Fibroblast of skin of back (primary cell): ENCODE data around the gene FRY.
"Not testable (repeated sequence)": the region's sequence is repeated elsewhere in the genome, so short reads cannot be mapped to it uniquely, and the experiment has no call there.

Experiments
- DNase-seq: peaks from one replicate; pipeline ENCODE4 v3.0.0-alpha.2; 2013

The FRY gene

GRCh38 chr13:32041429-32041828, 9.9 kb downstream of the FRY start:
- no peak for DNase-seq

- DNase-seq, result no peak
These were observed 11.0 kb downstream of the FRY start for GRCh38 chr13:32042551-32042950.

GRCh38 chr13:32044446-32044845, 12.9 kb downstream of the FRY start:
- no peak for DNase-seq

GRCh38 chr13:32045537-32045936, 14.0 kb downstream of the FRY start:
- DNase-seq, result no peak

- no peak for DNase-seq
These were observed 14.6 kb downstream of the FRY start for GRCh38 chr13:32045982-32046785.

GRCh38 chr13:32047088-32047487, 15.5 kb downstream of the FRY start:
- no peak for DNase-seq

GRCh38 chr13:32047793-32048192, 16.2 kb downstream of the FRY start:
- no peak for DNase-seq

GRCh38 chr13:32048816-32049215, 17.2 kb downstream of the FRY start:
- DNase-seq, result peak; percentile 24

GRCh38 chr13:32051156-32051555, 19.6 kb downstream of the FRY start:
- no peak for DNase-seq

GRCh38 chr13:32056316-32056715, 24.7 kb downstream of the FRY start:
- no peak for DNase-seq

GRCh38 chr13:32057325-32057724, 25.8 kb downstream of the FRY start:
- DNase-seq, result not testable (repeated sequence)

GRCh38 chr13:32059511-32059984, 28.0 kb downstream of the FRY start:
- DNase-seq, result no peak

GRCh38 chr13:32060401-32060878, 28.9 kb downstream of the FRY start:
- DNase-seq, result no peak

GRCh38 chr13:32063619-32064233, 32.2 kb downstream of the FRY start:
- no peak for DNase-seq

- no peak for DNase-seq
These were observed 35.8 kb downstream of the FRY start for GRCh38 chr13:32067149-32067961.

GRCh38 chr13:32068255-32068654, 36.7 kb downstream of the FRY start:
- no peak for DNase-seq

GRCh38 chr13:32073180-32073864, 41.7 kb downstream of the FRY start:
- no peak for DNase-seq

GRCh38 chr13:32075170-32075851, 43.7 kb downstream of the FRY start:
- DNase-seq, result no peak

- DNase-seq, result no peak
These were observed 48.0 kb downstream of the FRY start for GRCh38 chr13:32079587-32079986.

- DNase-seq, result no peak
These were observed 48.8 kb downstream of the FRY start for GRCh38 chr13:32080328-32080744.

GRCh38 chr13:32081591-32081990, 50.0 kb downstream of the FRY start:
- DNase-seq, result no peak

- no peak for DNase-seq
These were observed 54.8 kb downstream of the FRY start for GRCh38 chr13:32086366-32086765.
